ENCODE measurements around the gene ELOB.

Gene ELOB

GRCh38 chr16:2745116-2745890, 31.8 kb downstream of the ELOB start:
- no peak for DNase-seq (ENCODE audit: insufficient read length, low spot score)
- TF ChIP-seq, protein P1, sequence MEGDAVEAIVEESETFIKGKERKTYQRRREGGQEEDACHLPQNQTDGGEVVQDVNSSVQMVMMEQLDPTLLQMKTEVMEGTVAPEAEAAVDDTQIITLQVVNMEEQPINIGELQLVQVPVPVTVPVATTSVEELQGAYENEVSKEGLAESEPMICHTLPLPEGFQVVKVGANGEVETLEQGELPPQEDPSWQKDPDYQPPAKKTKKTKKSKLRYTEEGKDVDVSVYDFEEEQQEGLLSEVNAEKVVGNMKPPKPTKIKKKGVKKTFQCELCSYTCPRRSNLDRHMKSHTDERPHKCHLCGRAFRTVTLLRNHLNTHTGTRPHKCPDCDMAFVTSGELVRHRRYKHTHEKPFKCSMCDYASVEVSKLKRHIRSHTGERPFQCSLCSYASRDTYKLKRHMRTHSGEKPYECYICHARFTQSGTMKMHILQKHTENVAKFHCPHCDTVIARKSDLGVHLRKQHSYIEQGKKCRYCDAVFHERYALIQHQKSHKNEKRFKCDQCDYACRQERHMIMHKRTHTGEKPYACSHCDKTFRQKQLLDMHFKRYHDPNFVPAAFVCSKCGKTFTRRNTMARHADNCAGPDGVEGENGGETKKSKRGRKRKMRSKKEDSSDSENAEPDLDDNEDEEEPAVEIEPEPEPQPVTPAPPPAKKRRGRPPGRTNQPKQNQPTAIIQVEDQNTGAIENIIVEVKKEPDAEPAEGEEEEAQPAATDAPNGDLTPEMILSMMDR (IDR thresholded peaks at IDR 0.05; ENCODE audit: insufficient read depth, missing control alignments) = no peak
- no peak for FAIRE-seq

- FAIRE-seq = no peak
- TF ChIP-seq, protein P1 (IDR thresholded peaks at IDR 0.05; ENCODE audit: insufficient read depth, missing control alignments) = no peak
- no peak for DNase-seq (ENCODE audit: insufficient read length, low spot score)
Measured at GRCh38 chr16:2744711-2745110, 32.4 kb downstream of the ELOB start.

GRCh38 chr16:2743007-2743810, 33.9 kb downstream of the ELOB start:
- TF ChIP-seq, protein P1 (IDR thresholded peaks at IDR 0.05; ENCODE audit: insufficient read depth, missing control alignments) = no peak

GRCh38 chr16:2742323-2743006, 34.6 kb downstream of the ELOB start:
- FAIRE-seq = no peak
- TF ChIP-seq, protein P1 (IDR thresholded peaks at IDR 0.05; ENCODE audit: insufficient read depth, missing control alignments) = no peak

More at GRCh38 chr16:2743007-2743810, 33.9 kb downstream of the ELOB start:
- DNase-seq (ENCODE audit: insufficient read length, low spot score) (no peak), FAIRE-seq (no peak)

DNA sequence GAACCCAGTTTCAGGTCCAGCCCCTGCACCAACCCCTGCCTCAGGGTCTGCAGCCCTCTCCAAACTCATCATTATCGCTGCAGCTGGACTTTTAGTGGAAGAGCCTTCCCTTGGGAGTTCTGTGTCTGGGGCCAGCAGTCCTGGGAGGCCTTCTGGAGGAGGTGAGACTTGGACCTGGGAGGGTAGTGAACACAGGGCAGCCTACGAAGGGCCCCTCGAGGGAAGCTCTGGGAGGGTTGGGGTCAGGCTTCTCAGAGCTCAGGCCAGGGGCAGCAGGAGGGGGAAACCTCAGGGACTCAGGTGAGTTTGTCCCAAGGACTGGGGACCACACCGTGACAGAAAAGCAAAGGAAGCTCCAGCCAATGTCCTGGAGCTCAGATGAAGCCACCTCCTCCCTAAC, 35.9 kb downstream of the ELOB start:
- TF ChIP-seq, protein P1 (IDR thresholded peaks at IDR 0.05; ENCODE audit: insufficient read depth, missing control alignments) = no peak
- DNase-seq (ENCODE audit: insufficient read length, low spot score) (no peak), FAIRE-seq (no peak)

More at GRCh38 chr16:2742323-2743006, 34.6 kb downstream of the ELOB start:
- DNase-seq (ENCODE audit: insufficient read length, low spot score) = no peak

DNA sequence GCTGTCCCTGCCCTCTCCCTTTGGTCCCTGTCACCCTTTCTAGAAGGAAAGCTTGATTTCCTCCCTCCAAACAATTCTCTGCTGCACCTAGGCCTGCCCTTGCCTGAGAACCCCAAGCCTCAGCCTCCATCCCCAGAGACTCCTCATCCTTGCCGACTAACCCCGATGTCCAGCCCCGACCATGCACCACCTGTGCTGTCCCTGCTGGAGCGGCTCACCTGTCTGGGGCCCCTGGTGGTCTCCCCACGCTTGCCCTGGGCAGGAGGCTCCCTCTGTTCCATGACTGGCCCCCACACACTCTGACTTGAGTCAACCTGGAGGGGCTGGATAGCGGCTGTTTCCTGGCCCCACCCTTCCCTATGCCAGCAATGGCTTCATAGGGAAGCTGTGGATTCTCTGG, 36.6 kb downstream of the ELOB start:
- FAIRE-seq (no peak), DNase-seq (ENCODE audit: insufficient read length, low spot score) (no peak)
- TF ChIP-seq, protein P1 (IDR thresholded peaks at IDR 0.05; ENCODE audit: insufficient read depth, missing control alignments) = no peak
